Measurements from ENCODE around the gene KRTAP25-1. TPM values are rescaled to one million over a fixed set of nuclear protein-coding genes. Genes with fewer than 3 reads are reported as not detected.

KRTAP25-1 gene
- total RNA-seq, 1 experiment from 2014 or later: not detected

DNA sequence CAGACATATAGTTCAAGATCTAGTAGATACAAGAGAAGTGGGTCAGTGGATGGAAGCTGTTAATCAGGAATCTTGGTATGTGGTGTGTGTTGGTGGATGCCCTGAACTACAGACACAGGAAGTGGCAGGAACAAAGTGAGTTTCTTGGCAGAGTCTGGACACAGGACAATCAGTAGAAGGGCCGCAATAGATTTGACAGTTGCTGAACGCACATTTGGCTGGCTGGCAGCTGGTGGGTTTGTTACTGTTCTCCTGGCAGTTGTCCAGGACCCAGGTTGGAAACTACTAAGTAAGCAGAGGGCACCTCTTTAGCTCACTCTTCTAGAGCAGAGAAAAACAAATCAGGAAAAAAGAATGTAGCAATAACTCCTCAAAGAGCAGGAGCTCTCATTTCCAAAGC, 17.6 kb upstream of the KRTAP25-1 start:
- H3K27ac Mint-ChIP-seq: peak overlapping the region in 1 of 3 experiments; percentile 45; a peak in 2 of 7 replicates
- H3K56ac ChIP-seq (ENCODE audit: insufficient read length, low read depth, low read length): no peak overlapping the region
- H2AK5ac ChIP-seq (ENCODE audit: insufficient read length, low read length): no peak overlapping the region
- H3T11ph ChIP-seq (ENCODE audit: low read length): no peak overlapping the region
- DNase-seq: no peak
- no peak overlapping the region for H4K91ac ChIP-seq (ENCODE audit: insufficient read length, low read depth, low read length)
- H2BK12ac ChIP-seq (ENCODE audit: insufficient read length, low read depth, low read length): no peak overlapping the region
- TF ChIP-seq, protein P1, sequence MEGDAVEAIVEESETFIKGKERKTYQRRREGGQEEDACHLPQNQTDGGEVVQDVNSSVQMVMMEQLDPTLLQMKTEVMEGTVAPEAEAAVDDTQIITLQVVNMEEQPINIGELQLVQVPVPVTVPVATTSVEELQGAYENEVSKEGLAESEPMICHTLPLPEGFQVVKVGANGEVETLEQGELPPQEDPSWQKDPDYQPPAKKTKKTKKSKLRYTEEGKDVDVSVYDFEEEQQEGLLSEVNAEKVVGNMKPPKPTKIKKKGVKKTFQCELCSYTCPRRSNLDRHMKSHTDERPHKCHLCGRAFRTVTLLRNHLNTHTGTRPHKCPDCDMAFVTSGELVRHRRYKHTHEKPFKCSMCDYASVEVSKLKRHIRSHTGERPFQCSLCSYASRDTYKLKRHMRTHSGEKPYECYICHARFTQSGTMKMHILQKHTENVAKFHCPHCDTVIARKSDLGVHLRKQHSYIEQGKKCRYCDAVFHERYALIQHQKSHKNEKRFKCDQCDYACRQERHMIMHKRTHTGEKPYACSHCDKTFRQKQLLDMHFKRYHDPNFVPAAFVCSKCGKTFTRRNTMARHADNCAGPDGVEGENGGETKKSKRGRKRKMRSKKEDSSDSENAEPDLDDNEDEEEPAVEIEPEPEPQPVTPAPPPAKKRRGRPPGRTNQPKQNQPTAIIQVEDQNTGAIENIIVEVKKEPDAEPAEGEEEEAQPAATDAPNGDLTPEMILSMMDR (conservative IDR thresholded peaks at IDR 0.05): no peak
- no peaks in the 10 kb centered on the region for H3K4me1 ChIP-seq (ENCODE audit: insufficient read depth, low read length)
- H3K23me2 ChIP-seq (ENCODE audit: insufficient read length, low read depth, low read length, poor library complexity, severe bottlenecking): no peaks in the 10 kb centered on the region
- H4K8ac ChIP-seq (replicated peaks; ENCODE audit: insufficient read length, low read depth, low read length): no peak overlapping the region
- no peak overlapping the region for H2BK5ac ChIP-seq (ENCODE audit: insufficient read length, low read length)
- no peak overlapping the region for H3K4me2 ChIP-seq (ENCODE audit: insufficient read depth, insufficient read length, low read length)
- no peak overlapping the region for H2BK120ac ChIP-seq (ENCODE audit: low read depth, low read length, poor library complexity, severe bottlenecking)
- H3K27ac ChIP-seq (ENCODE audit: insufficient read length, low read depth, low read length): no peak overlapping the region
- no peak overlapping the region for H3K18ac ChIP-seq (ENCODE audit: insufficient read length, low read depth, low read length)
- H4K5ac ChIP-seq (ENCODE audit: insufficient read length, low read depth, low read length): no peak overlapping the region
- H3K79me1 ChIP-seq (ENCODE audit: insufficient read depth, low read depth, low read length, poor library complexity, severe bottlenecking): no peaks in the 10 kb centered on the region
- H3K14ac ChIP-seq (ENCODE audit: insufficient read depth, low read length): no peak overlapping the region
- no peaks in the 10 kb centered on the region for H3K9me3 ChIP-seq (ENCODE audit: control insufficient read depth, low read depth, low read length)
- H4K20me1 ChIP-seq (ENCODE audit: control insufficient read depth, insufficient read depth, insufficient read length): no peaks in the 10 kb centered on the region
- no peak overlapping the region for H3K4me3 Mint-ChIP-seq
- H3K4me1 Mint-ChIP-seq: no peaks in the 10 kb centered on the region
- no peak overlapping the region for H2BK20ac ChIP-seq (ENCODE audit: low read depth, low read length, poor library complexity, severe bottlenecking)
- no peaks in the 10 kb centered on the region for H3K9me3 Mint-ChIP-seq
- H2BK15ac ChIP-seq (ENCODE audit: low read depth, low read length): no peak overlapping the region
- H3K27me3 Mint-ChIP-seq (ENCODE audit: low read depth): no peaks in the 10 kb centered on the region
- H3K23ac ChIP-seq (ENCODE audit: insufficient read length, low read depth, low read length): no peak overlapping the region
- H2AFZ ChIP-seq (ENCODE audit: low read length): no peak overlapping the region
- no peaks in the 10 kb centered on the region for H3K36me3 Mint-ChIP-seq (ENCODE audit: insufficient read depth in 1 of 3, low read depth in 3 of 3)
- WGBS (ENCODE audit: extremely low coverage, insufficient read length, low lambda C conversion rate): no CpG with 5 or more reads among the region's 2 CpGs
- no peak overlapping the region for H3K4ac ChIP-seq (ENCODE audit: low read depth, low read length)
- H3K79me2 ChIP-seq (ENCODE audit: insufficient read depth, low read length): no peaks in the 10 kb centered on the region
- no peak overlapping the region for H3K9ac ChIP-seq (ENCODE audit: extremely low read depth, insufficient read length, low read length)
- H3K27me3 ChIP-seq (ENCODE audit: insufficient read depth, low read length): no peaks in the 10 kb centered on the region

Measured in H9 (cell line).